ENCODE data around the gene CDH12. TPM values are rescaled to one million over a fixed set of nuclear protein-coding genes. Genes with fewer than 3 reads are reported as not detected.
"Not testable (repeated sequence)": the region's sequence is repeated elsewhere in the genome, so short reads cannot be mapped to it uniquely, and the experiment has no call there.

Gene CDH12
- total RNA-seq, 2 experiments from 2014 or later = not detected

GRCh38 chr5:22063717-22064116 lies 789.4 kb downstream of the CDH12 start:
- H3K4me3 Mint-ChIP-seq = no peak overlapping the region
- H3K9me3 Mint-ChIP-seq = peaks cover 5% of the 10 kb centered on the region
- CTCF ChIA-PET = no interaction called here
- no peak overlapping the region for H3K27ac Mint-ChIP-seq
- DNase-seq = no peak
- H3K4me1 Mint-ChIP-seq = no peaks in the 10 kb centered on the region
- POLR2A ChIA-PET = no interaction called here
- no peaks in the 10 kb centered on the region for H3K36me3 Mint-ChIP-seq (ENCODE audit: low read depth)
- no peaks in the 10 kb centered on the region for H3K27me3 Mint-ChIP-seq

DNA sequence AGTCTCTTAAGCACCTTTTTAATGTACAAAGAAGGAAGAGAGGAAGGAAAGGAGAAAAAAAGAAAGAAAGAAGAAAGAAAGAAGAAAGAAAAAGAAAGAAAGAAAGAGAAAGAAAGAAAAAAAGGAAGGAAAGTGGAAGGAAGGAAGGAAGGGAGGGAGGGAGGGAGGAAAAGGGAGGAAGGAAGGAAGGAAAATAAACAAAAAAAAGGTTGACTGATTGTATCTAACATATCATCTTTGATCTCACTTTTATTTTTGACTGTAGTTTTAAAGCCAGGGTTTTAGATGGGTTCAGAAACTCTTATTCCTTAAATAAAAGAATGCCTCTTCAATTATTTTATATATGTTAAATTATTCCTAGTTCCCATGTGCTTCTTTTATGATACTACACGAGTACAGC lies 794.5 kb downstream of the CDH12 start:
- Mint-ChIP-seq H3K36me3 (ENCODE audit: low read depth) (no peaks in the 10 kb centered on the region), H3K4me3 (no peak overlapping the region), H3K27ac (no peak overlapping the region), H3K9me3 (peaks cover 11% of the 10 kb centered on the region), H3K27me3 (no peaks in the 10 kb centered on the region), H3K4me1 (no peaks in the 10 kb centered on the region)
- DNase-seq = no peak
- ChIA-PET CTCF (no interaction called here), POLR2A (no interaction called here)

GRCh38 chr5:22057012-22057411 lies 796.1 kb downstream of the CDH12 start:
- Mint-ChIP-seq H3K9me3 (peaks cover 11% of the 10 kb centered on the region), H3K4me1 (no peaks in the 10 kb centered on the region), H3K27ac (no peak overlapping the region), H3K36me3 (ENCODE audit: low read depth) (no peaks in the 10 kb centered on the region), H3K4me3 (no peak overlapping the region), H3K27me3 (no peaks in the 10 kb centered on the region)
- DNase-seq = no peak
- POLR2A ChIA-PET = no interaction called here
- CTCF ChIA-PET = no interaction called here

GRCh38 chr5:22056601-22057000 lies 796.5 kb downstream of the CDH12 start:
- Mint-ChIP-seq H3K36me3 (ENCODE audit: low read depth) (no peaks in the 10 kb centered on the region), H3K4me1 (no peaks in the 10 kb centered on the region), H3K4me3 (no peak overlapping the region), H3K27ac (no peak overlapping the region), H3K27me3 (no peaks in the 10 kb centered on the region), H3K9me3 (peaks cover 9% of the 10 kb centered on the region)
- ChIA-PET CTCF (no interaction called here), POLR2A (no interaction called here)
- DNase-seq = no peak

GRCh38 chr5:22053195-22053594 lies 799.9 kb downstream of the CDH12 start:
- Mint-ChIP-seq H3K4me1 (no peaks in the 10 kb centered on the region), H3K27ac (no peak overlapping the region), H3K36me3 (ENCODE audit: low read depth) (no peaks in the 10 kb centered on the region), H3K4me3 (no peak overlapping the region), H3K27me3 (no peaks in the 10 kb centered on the region), H3K9me3 (peaks cover 9% of the 10 kb centered on the region)
- POLR2A ChIA-PET = no interaction called here
- DNase-seq = no peak
- CTCF ChIA-PET = no interaction called here

GRCh38 chr5:22051881-22052280 lies 801.3 kb downstream of the CDH12 start:
- no peaks in the 10 kb centered on the region for H3K36me3 Mint-ChIP-seq (ENCODE audit: low read depth)
- peaks cover 6% of the 10 kb centered on the region for H3K9me3 Mint-ChIP-seq
- H3K4me3 Mint-ChIP-seq = no peak overlapping the region
- DNase-seq = no peak
- ChIA-PET POLR2A (no interaction called here), CTCF (no interaction called here)
- no peaks in the 10 kb centered on the region for H3K27me3 Mint-ChIP-seq
- H3K4me1 Mint-ChIP-seq = no peaks in the 10 kb centered on the region
- no peak overlapping the region for H3K27ac Mint-ChIP-seq

- Mint-ChIP-seq H3K27ac (no peak overlapping the region), H3K9me3 (no peaks in the 10 kb centered on the region), H3K4me1 (no peaks in the 10 kb centered on the region), H3K4me3 (no peak overlapping the region), H3K36me3 (ENCODE audit: low read depth) (no peaks in the 10 kb centered on the region), H3K27me3 (no peaks in the 10 kb centered on the region)
- no peak for DNase-seq
- POLR2A ChIA-PET = no interaction called here
- CTCF ChIA-PET = no interaction called here
Observed at GRCh38 chr5:22050931-22051330, 802.2 kb downstream of the CDH12 start.

DNA sequence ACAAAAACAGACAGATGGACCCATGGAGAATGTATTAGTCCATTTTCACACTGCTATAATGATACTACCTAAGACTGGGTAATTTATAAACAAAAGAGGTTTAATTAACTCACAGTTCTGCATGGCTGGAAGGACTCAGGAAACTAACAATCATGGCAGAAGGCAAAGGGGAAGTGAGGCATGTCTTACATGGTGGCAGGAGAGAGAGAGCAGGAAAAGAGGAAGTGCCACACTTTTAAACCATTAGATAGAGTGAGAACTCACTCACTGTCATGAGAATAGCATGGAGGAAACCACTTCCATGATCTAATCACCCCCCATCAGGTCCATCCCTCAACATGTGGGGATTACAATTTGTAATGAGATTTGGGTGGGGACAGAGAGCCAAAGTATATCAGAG lies 808.9 kb downstream of the CDH12 start:
- Mint-ChIP-seq H3K27me3 (no peaks in the 10 kb centered on the region), H3K4me3 (no peak overlapping the region), H3K4me1 (no peaks in the 10 kb centered on the region), H3K9me3 (peaks cover 4% of the 10 kb centered on the region), H3K36me3 (ENCODE audit: low read depth) (no peaks in the 10 kb centered on the region), H3K27ac (no peak overlapping the region)
- ChIA-PET POLR2A (no interaction called here), CTCF (no interaction called here)
- DNase-seq = no peak

DNA sequence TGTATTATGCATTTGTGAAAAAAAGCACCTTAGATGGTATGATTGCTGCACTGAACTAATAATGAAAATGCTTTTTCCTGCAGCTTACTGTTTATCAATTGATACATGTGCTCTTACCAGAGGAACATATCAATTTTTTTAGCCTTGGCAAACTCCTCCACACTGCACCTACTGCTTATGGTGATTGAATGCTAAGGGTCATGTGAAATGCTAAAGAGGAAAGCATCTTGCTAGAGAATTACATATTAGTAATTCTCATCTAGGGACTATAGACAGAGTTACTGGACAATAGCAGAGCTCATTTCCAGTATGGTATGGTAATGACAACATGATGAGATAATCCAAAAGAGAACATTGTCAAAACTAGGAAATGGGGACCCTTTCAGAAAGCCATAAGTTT lies 817.1 kb downstream of the CDH12 start:
- H3K27ac Mint-ChIP-seq = no peak overlapping the region
- no peaks in the 10 kb centered on the region for H3K36me3 Mint-ChIP-seq (ENCODE audit: low read depth)
- ChIA-PET POLR2A (no interaction called here), CTCF (no interaction called here)
- peaks cover 6% of the 10 kb centered on the region for H3K9me3 Mint-ChIP-seq
- H3K4me1 Mint-ChIP-seq = no peaks in the 10 kb centered on the region
- no peaks in the 10 kb centered on the region for H3K27me3 Mint-ChIP-seq
- no peak for DNase-seq
- no peak overlapping the region for H3K4me3 Mint-ChIP-seq

GRCh38 chr5:22033066-22033465 lies 820.1 kb downstream of the CDH12 start:
- no peaks in the 10 kb centered on the region for H3K36me3 Mint-ChIP-seq (ENCODE audit: low read depth)
- no peaks in the 10 kb centered on the region for H3K4me1 Mint-ChIP-seq
- ChIA-PET POLR2A (no interaction called here), CTCF (no interaction called here)
- H3K27ac Mint-ChIP-seq = no peak overlapping the region
- H3K27me3 Mint-ChIP-seq = no peaks in the 10 kb centered on the region
- peaks cover 2% of the 10 kb centered on the region for H3K9me3 Mint-ChIP-seq
- no peak overlapping the region for H3K4me3 Mint-ChIP-seq
- DNase-seq = no peak

- DNase-seq = no peak
- H3K27me3 Mint-ChIP-seq = no peaks in the 10 kb centered on the region
- POLR2A ChIA-PET = no interaction called here
- no peaks in the 10 kb centered on the region for H3K36me3 Mint-ChIP-seq (ENCODE audit: low read depth)
- no peak overlapping the region for H3K27ac Mint-ChIP-seq
- no peak overlapping the region for H3K4me3 Mint-ChIP-seq
- peaks cover 4% of the 10 kb centered on the region for H3K9me3 Mint-ChIP-seq
- CTCF ChIA-PET = no interaction called here
- H3K4me1 Mint-ChIP-seq = no peaks in the 10 kb centered on the region
Observed at GRCh38 chr5:22023784-22024183, 829.4 kb downstream of the CDH12 start.

- H3K36me3 Mint-ChIP-seq (ENCODE audit: low read depth); H3K27me3 Mint-ChIP-seq; H3K4me1 Mint-ChIP-seq; H3K4me3 Mint-ChIP-seq; POLR2A ChIA-PET; CTCF ChIA-PET; H3K27ac Mint-ChIP-seq; DNase-seq; H3K9me3 Mint-ChIP-seq: not testable (repeated sequence)
Observed at GRCh38 chr5:22012893-22013292, 840.3 kb downstream of the CDH12 start.

DNA sequence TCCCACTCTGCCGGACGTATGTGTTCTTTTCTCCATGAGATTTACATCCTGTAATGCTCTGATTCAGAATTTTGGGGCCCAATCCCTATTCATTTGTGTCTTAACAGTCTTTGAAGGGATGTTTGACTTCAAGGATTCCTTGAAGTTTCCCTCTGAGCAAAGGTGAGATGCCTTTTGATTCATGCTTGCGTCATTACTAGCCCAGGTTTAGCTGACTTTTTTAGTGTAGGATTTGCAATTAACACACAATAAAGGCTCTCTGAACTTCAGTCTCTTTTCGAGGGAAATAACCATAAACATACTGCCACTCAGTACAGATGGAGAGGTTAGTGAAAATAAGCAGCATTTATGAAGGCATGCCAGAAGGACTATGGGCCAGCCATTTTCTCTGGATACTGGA lies 842.3 kb downstream of the CDH12 start:
- H3K27me3 Mint-ChIP-seq; H3K9me3 Mint-ChIP-seq; H3K4me1 Mint-ChIP-seq; H3K4me3 Mint-ChIP-seq; POLR2A ChIA-PET; CTCF ChIA-PET; H3K27ac Mint-ChIP-seq; H3K36me3 Mint-ChIP-seq (ENCODE audit: low read depth); DNase-seq: not testable (repeated sequence)

DNA sequence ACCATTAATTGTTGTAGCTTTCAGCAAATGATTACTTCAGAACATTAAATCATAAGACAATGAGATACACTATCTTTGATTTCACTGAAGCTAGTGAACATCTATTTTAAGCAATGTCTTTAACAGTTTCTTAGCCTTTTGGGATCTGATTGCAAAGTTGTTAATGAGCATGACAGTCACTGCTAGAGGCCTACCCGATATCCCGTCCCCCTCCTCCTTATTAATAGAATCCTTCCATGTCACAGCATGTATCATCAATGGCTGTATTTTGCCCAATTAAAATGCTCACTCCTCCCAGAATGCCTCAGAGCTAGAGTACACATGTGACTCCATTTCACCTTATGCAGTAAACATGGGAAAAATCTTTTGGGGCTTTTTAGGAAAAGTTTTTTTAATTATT lies 852.0 kb downstream of the CDH12 start:
- H3K9me3 Mint-ChIP-seq; DNase-seq; H3K4me3 Mint-ChIP-seq; POLR2A ChIA-PET; H3K36me3 Mint-ChIP-seq (ENCODE audit: low read depth); H3K27me3 Mint-ChIP-seq; CTCF ChIA-PET; H3K4me1 Mint-ChIP-seq; H3K27ac Mint-ChIP-seq: not testable (repeated sequence)

DNA sequence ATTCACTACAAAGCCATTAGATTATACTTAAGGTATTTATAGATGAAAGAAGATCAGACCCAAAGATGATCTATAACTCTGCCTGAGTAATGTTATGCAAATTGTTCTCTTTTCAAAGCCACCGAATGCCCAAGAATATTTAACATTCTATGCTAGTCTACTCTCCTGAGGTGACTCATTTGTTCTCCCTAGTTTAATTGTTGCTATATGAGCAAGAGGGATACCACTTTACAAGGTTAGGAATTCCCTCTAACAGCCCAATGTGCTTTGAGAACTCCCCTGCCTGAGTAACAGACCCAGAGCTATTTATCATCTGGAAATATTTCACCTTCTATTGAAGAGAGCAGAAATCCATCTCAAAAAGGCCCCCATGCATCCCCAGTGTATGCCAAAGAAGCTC lies 867.3 kb downstream of the CDH12 start:
- H3K36me3 Mint-ChIP-seq (ENCODE audit: low read depth); CTCF ChIA-PET: not testable (repeated sequence)

More for the DNA sequence above, 867.3 kb downstream of the CDH12 start:
- DNase-seq, H3K4me1 Mint-ChIP-seq, H3K27ac Mint-ChIP-seq, POLR2A ChIA-PET, H3K27me3 Mint-ChIP-seq, H3K9me3 Mint-ChIP-seq, H3K4me3 Mint-ChIP-seq: not testable (repeated sequence)

All from activated CD4-positive, alpha-beta T cell treated with anti-CD3 and anti-CD28 coated beads, Interleukin-2, amount 10 ng/mL, durations not matched to agents 7 days and 5 days (primary cell).